B cell (primary cell): Measurements from ENCODE around the gene UTS2R. TPM values are rescaled to one million over a fixed set of nuclear protein-coding genes. Genes with fewer than 3 reads are reported as not detected.
A peak's percentile ranks its signal among the peaks of the same experiment; 100 is the strongest.

Experiments
- ATAC-seq: fragments of 200-7000 bp; cut with Tn5 transposase; one replicate; pipeline ENCODE4 v1.10.0; 2021; ENCODE audit warnings: low read depth, mild to moderate bottlenecking, moderate number of reproducible peaks, moderate library complexity
- CTCF ChIA-PET: fragments of 350-600 bp; sonication (Branson Sonifier 250); formaldehyde crosslinking; loops from one replicate; lab custom pipeline; 2021; ENCODE audit warnings: antibody characterized with exemption, inconsistent platforms; lab: Charles Lee
- POLR2A ChIA-PET: fragments of 350-600 bp; sonication (Branson Sonifier 250); formaldehyde crosslinking; loops from one replicate; lab custom pipeline; 2021; ENCODE audit warnings: antibody characterized with exemption; lab: Charles Lee
- DNase-seq: peaks from one replicate; pipeline ENCODE4 v3.0.0; 2013
- H2AFZ ChIP-seq: 2 replicates; pipeline ENCODE4 v1.6.1; 2012; ENCODE audit warnings: mild to moderate bottlenecking, low read depth, low read length; ENCODE audit not compliant: insufficient read depth, poor library complexity, severe bottlenecking
- H3K27ac ChIP-seq, 2 donors: 1 replicate in 1 of 2; 2 replicates in 1 of 2; pipeline ENCODE4 v1.5.1; 2012 to 2013; ENCODE audit warnings: low read length in 2 of 2, mild to moderate bottlenecking in 2 of 2, moderate library complexity in 1 of 2
- H3K27me3 ChIP-seq, 4 experiments: fragments of 200-600 bp in 1 of 4; sonication (generic) in 1 of 4; replicated peaks in 1 of 4; 1 replicate in 2 of 4; 2 replicates in 2 of 4; pipeline versions ENCODE4 v1.6.1 to v1.7.0; 2013 to 2016; ENCODE audit warnings: low read length in 3 of 4, mild to moderate bottlenecking in 2 of 4, mixed read lengths in 1 of 4, moderate library complexity in 1 of 4; ENCODE audit not compliant: insufficient read depth in 4 of 4, control insufficient read depth in 3 of 4; ENCODE audit errors: control extremely low read depth in 1 of 4
- H3K36me3 ChIP-seq, 2 experiments: replicated peaks in 1 of 2; 1 replicate in 1 of 2; 2 replicates in 1 of 2; pipeline versions ENCODE4 v1.6.1 to v1.7.1; 2013; ENCODE audit warnings: low read length in 1 of 2; ENCODE audit not compliant: insufficient read depth in 2 of 2, control insufficient read depth in 1 of 2; ENCODE audit errors: control extremely low read depth in 1 of 2, extremely low read depth in 1 of 2
- H3K4me1 ChIP-seq, 2 donors: fragments of 200-600 bp in 1 of 2; sonication (generic) in 1 of 2; 1 replicate in 1 of 2; 2 replicates in 1 of 2; pipeline versions ENCODE4 v1.5.1 to v1.6.1; 2013 to 2017; ENCODE audit warnings: low read length in 2 of 2; ENCODE audit not compliant: control insufficient read depth in 2 of 2, insufficient read depth in 2 of 2
- H3K4me2 ChIP-seq: replicated peaks from 2 replicates; pipeline ENCODE3; 2012; ENCODE audit warnings: mild to moderate bottlenecking, low read depth, low read length; ENCODE audit not compliant: poor library complexity, severe bottlenecking
- H3K4me3 ChIP-seq, 5 experiments: fragments of 200-600 bp in 1 of 5; sonication (generic) in 1 of 5; 1 replicate in 3 of 5; 2 replicates in 2 of 5; pipeline versions ENCODE4 v1.5.1 to v1.7.0; 2011 to 2016; ENCODE audit warnings: low read length in 4 of 5, mild to moderate bottlenecking in 4 of 5, low read depth in 2 of 5, control low read depth in 1 of 5, moderate library complexity in 1 of 5; ENCODE audit not compliant: insufficient read depth in 1 of 5; ENCODE audit errors: control extremely low read depth in 1 of 5, extremely low read depth in 1 of 5
- H3K79me2 ChIP-seq: fragments of 200-600 bp; sonication (generic); one replicate; pipeline ENCODE4 v1.6.0; 2016; ENCODE audit warnings: low read length; ENCODE audit not compliant: control insufficient read depth, insufficient read depth
- H3K9ac ChIP-seq: fragments of 200-600 bp; sonication (generic); 2 replicates; pipeline ENCODE4 v1.6.1; 2017; ENCODE audit warnings: mild to moderate bottlenecking, low read length, moderate library complexity
- H3K9me3 ChIP-seq, 3 donors: one replicate each; pipeline versions ENCODE4 v1.6.1 to v1.7.1; 2013; ENCODE audit warnings: low read length in 2 of 3; ENCODE audit not compliant: control insufficient read depth in 2 of 3, insufficient read depth in 1 of 3; ENCODE audit errors: control extremely low read depth in 1 of 3
- H4K20me1 ChIP-seq: 2 replicates; pipeline ENCODE4 v1.6.0; 2012; ENCODE audit warnings: mild to moderate bottlenecking, low read length; ENCODE audit not compliant: insufficient read depth, control insufficient read depth, poor library complexity, severe bottlenecking
- H3K27ac Mint-ChIP-seq: one replicate; pipeline ENCODE4 v1.8.0; 2021; ENCODE audit warnings: mixed read lengths
- H3K27me3 Mint-ChIP-seq: one replicate; pipeline ENCODE4 v1.8.0; 2021; ENCODE audit warnings: mixed read lengths
- H3K4me1 Mint-ChIP-seq: one replicate; pipeline ENCODE4 v1.8.0; 2021; ENCODE audit warnings: mixed read lengths
- H3K4me3 Mint-ChIP-seq: one replicate; pipeline ENCODE4 v1.8.0; 2021; ENCODE audit warnings: mixed read lengths
- H3K9me3 Mint-ChIP-seq: one replicate; pipeline ENCODE4 v1.8.0; 2022; ENCODE audit warnings: mixed read lengths; ENCODE audit not compliant: insufficient read depth
- EZH2 ChIP-seq: IDR thresholded peaks from 2 replicates; pipeline ENCODE4 v1.6.1; 2012; ENCODE audit warnings: borderline replicate concordance, low read depth, mild to moderate bottlenecking, moderate library complexity, low read length; ENCODE audit not compliant: insufficient read depth, poor library complexity, severe bottlenecking
- WGBS: methylation state at CpG from one replicate; pipeline ENCODE4 v1.1.5; 2013; ENCODE audit warnings: missing lambda C conversion rate; ENCODE audit not compliant: insufficient coverage; 5-methylcytosine and 5-hydroxymethylcytosine counted together
- intact Hi-C: fragments of 100-400 bp; cut with micrococcal nuclease; formaldehyde crosslinking; loops from one replicate; pipeline ENCODE4 v1.10.0; 2022
- polyA plus RNA-seq: library from polyadenylated mRNA; depleted of rRNA; stranded (reverse); fragments of >200 nt; gene quantifications from 2 replicates; pipeline ENCODE4 v1.2.3, GENCODE V29; 2012
- total RNA-seq, 2 donors: library from RNA; stranded (reverse); fragments of 120-200 nt in 1 of 2; gene quantifications; 1 replicate in 1 of 2; 2 replicates in 1 of 2; pipeline versions ENCODE4 v1.2.3 to v1.2.4, GENCODE V29; 2013 to 2022
- TF ChIP-seq, protein P1 (sequence below): fragments of 200-600 bp; IDR thresholded peaks from one replicate; pipeline ENCODE4 v1.8.0; 2022; ENCODE audit warnings: antibody characterized with exemption, mild to moderate bottlenecking

The UTS2R gene
- total and polyA plus RNA-seq, 2 donors (not counting 1 experiment from before 2014, with no cell fraction given) = 0.86 TPM; not detected in 1

GRCh38 chr17:82333279-82334171, 38.0 kb upstream of the UTS2R start, which contains the start of gene SECTM1:
SECTM1 (minus strand) TSS chr17:82333766; CDS start chr17:82327240, 6,526 bp downstream.
- H3K27me3 ChIP-seq = peaks cover 0 to 54% (median 21%) of the 10 kb centered on the region in 4 experiments
- TF ChIP-seq, protein P1, sequence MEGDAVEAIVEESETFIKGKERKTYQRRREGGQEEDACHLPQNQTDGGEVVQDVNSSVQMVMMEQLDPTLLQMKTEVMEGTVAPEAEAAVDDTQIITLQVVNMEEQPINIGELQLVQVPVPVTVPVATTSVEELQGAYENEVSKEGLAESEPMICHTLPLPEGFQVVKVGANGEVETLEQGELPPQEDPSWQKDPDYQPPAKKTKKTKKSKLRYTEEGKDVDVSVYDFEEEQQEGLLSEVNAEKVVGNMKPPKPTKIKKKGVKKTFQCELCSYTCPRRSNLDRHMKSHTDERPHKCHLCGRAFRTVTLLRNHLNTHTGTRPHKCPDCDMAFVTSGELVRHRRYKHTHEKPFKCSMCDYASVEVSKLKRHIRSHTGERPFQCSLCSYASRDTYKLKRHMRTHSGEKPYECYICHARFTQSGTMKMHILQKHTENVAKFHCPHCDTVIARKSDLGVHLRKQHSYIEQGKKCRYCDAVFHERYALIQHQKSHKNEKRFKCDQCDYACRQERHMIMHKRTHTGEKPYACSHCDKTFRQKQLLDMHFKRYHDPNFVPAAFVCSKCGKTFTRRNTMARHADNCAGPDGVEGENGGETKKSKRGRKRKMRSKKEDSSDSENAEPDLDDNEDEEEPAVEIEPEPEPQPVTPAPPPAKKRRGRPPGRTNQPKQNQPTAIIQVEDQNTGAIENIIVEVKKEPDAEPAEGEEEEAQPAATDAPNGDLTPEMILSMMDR = no peak
- TF ChIP-seq EZH2 = no peak
- 4% methylated on average over 90 of the region's 90 CpGs for whole genome bisulfite sequencing
- peak within 1 kb of the TSS; percentile 23 to 59 (median 50) for H3K4me3 ChIP-seq
- no peaks in the 10 kb centered on the region for H3K79me2 ChIP-seq
- peak within 1 kb of the TSS; percentile 80 for H3K4me2 ChIP-seq
- ChIA-PET CTCF (interaction anchor here (0.6 to 2.0 kb wide), 6 partner anchors 16 to 678 kb away, joined by 3 to 5 read pairs (median 4); no protein-coding TSS in a partner anchor), POLR2A (interaction anchor here (1.9 kb wide), 1 partner anchor 35 kb away, joined by 6 read pairs; no protein-coding TSS in a partner anchor)
- DNase-seq = no peak
- peaks cover 26 to 37% of the 10 kb centered on the region in 2 donors for H3K4me1 ChIP-seq
- Mint-ChIP-seq H3K4me1 (peaks cover 24% of the 10 kb centered on the region), H3K9me3 (no peaks in the 10 kb centered on the region), H3K4me3 (peak within 1 kb of the TSS; percentile 95), H3K27me3 (peaks cover 8% of the 10 kb centered on the region), H3K27ac (peak within 1 kb of the TSS; percentile 53)
- peak within 1 kb of the TSS; percentile 58 for H3K9ac ChIP-seq
- peak; percentile 62 for ATAC-seq
- peak within 1 kb of the TSS; percentile 48 for H2AFZ ChIP-seq
- no peak within 1 kb of the TSS for H3K27ac ChIP-seq
- H3K9me3 ChIP-seq = peaks cover 0 to 17% (median 0%) of the 10 kb centered on the region in 3 donors
- intact Hi-C loops = no loop called here
- H4K20me1 ChIP-seq = no peaks in the 10 kb centered on the region
- no peaks in the 10 kb centered on the region for H3K36me3 ChIP-seq
